OCI-LY1 (cell line): Measurements from ENCODE around the gene AOAH.

Source experiments
- H2AFZ ChIP-seq: fragments of 200-600 bp; sonication (generic), shearing (Covaris generic); 2 replicates; pipeline ENCODE4 v1.6.0; 2014; ENCODE audit warnings: antibody characterized with exemption, mild to moderate bottlenecking, low read length
- H3F3A ChIP-seq: fragments of 200-600 bp; sonication (generic), shearing (Covaris generic); 2 replicates; pipeline ENCODE4 v1.6.0; 2014; ENCODE audit warnings: mild to moderate bottlenecking, antibody characterized with exemption, low read length, moderate library complexity; ENCODE audit not compliant: insufficient read depth
- H3K27ac ChIP-seq: fragments of 200-600 bp; sonication (generic); 2 replicates; pipeline ENCODE4 v1.5.1; 2014; ENCODE audit warnings: low read length, mixed run types, mild to moderate bottlenecking, low read depth; ENCODE audit not compliant: poor library complexity, severe bottlenecking
- H3K27me3 ChIP-seq: fragments of 200-600 bp; sonication (generic); 2 replicates; pipeline ENCODE4 v1.6.0; 2014; ENCODE audit warnings: antibody characterized with exemption, mild to moderate bottlenecking, low read length, moderate library complexity; ENCODE audit not compliant: insufficient read depth
- H3K36me3 ChIP-seq: fragments of 200-600 bp; sonication (generic); 2 replicates; pipeline ENCODE4 v1.6.1; 2014; ENCODE audit warnings: mild to moderate bottlenecking, antibody characterized with exemption, low read length, moderate library complexity, mixed read lengths; ENCODE audit not compliant: insufficient read depth
- H3K4me1 ChIP-seq: fragments of 200-600 bp; sonication (generic); 2 replicates; pipeline ENCODE4 v1.5.1; 2014; ENCODE audit warnings: mild to moderate bottlenecking, low read length, moderate library complexity; ENCODE audit not compliant: insufficient read depth, severe bottlenecking
- H3K4me2 ChIP-seq: fragments of 200-600 bp; sonication (generic), shearing (Covaris generic); 2 replicates; pipeline ENCODE4 v1.6.1; 2014; ENCODE audit warnings: low read length
- H3K4me3 ChIP-seq: fragments of 200-600 bp; sonication (generic); 2 replicates; pipeline ENCODE4 v1.5.1; 2014; ENCODE audit warnings: low read length, low read depth, mild to moderate bottlenecking, mixed read lengths; ENCODE audit not compliant: poor library complexity, severe bottlenecking
- H3K79me2 ChIP-seq: fragments of 200-600 bp; shearing (Covaris generic); 2 replicates; pipeline ENCODE4 v1.6.1; 2016; ENCODE audit warnings: mixed run types, low read length, mixed read lengths; ENCODE audit not compliant: insufficient read depth
- H3K9ac ChIP-seq: fragments of 200-600 bp; sonication (generic), shearing (Covaris generic); 2 replicates; pipeline ENCODE4 v1.6.1; 2014; ENCODE audit warnings: mild to moderate bottlenecking, low read length, mixed read lengths
- H3K9me2 ChIP-seq: fragments of 200-600 bp; sonication (generic), shearing (Covaris generic); 2 replicates; pipeline ENCODE4 v1.6.1; 2014; ENCODE audit warnings: low read depth, mild to moderate bottlenecking, low read length, mixed read lengths
- H3K9me3 ChIP-seq: fragments of 200-600 bp; shearing (Covaris generic); 2 replicates; pipeline ENCODE4 v1.6.1; 2014; ENCODE audit warnings: low read length, mixed read lengths
- H4K20me1 ChIP-seq: fragments of 200-600 bp; sonication (generic), shearing (Covaris generic); 2 replicates; pipeline ENCODE4 v1.6.0; 2016; ENCODE audit warnings: mild to moderate bottlenecking, low read length; ENCODE audit not compliant: insufficient read depth
- CTCF ChIP-seq: fragments of 200-600 bp; sonication (generic), shearing (Covaris generic); IDR thresholded peaks from 2 replicates; pipeline ENCODE4 v1.5.1; 2017; ENCODE audit warnings: mild to moderate bottlenecking, antibody characterized with exemption, low read length, moderate library complexity, mixed read lengths
- EZH2 ChIP-seq: fragments of 200-600 bp; sonication (generic), shearing (Covaris generic); IDR thresholded peaks from 2 replicates; pipeline ENCODE4 v1.8.0; 2017; ENCODE audit warnings: borderline replicate concordance, mixed run types, mild to moderate bottlenecking, antibody characterized with exemption, low read length, moderate library complexity, mixed read lengths

Gene AOAH

DNA sequence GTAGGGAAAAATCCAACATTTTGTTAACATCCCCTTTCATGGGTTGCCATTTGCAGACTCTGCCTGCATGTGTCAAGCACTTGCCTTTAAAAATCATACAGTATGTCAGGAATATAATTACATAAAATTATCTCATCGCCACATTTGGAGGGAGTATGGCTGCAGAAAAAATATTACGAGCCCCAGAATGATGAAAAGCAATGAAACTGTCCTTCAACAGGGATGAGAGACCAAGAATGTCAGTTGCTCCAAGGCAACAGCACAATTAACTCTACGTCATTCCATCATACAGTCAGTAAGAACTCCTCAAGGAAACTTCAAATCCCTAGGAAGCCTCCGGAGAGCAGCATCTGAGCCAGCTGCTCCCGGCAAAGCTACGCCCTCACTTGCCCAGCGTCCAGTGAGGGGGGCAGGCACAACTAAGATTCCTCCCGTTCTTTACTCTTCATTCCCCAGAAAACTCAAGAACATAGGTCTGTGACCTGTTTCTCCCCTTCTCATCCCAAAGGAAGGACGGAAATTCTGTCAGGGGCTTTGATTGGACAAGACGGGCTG is 201.8 kb downstream of the AOAH start:
- H3K9ac ChIP-seq, result no peak overlapping the region
- H3F3A ChIP-seq, result no peaks in the 10 kb centered on the region
- H3K79me2 ChIP-seq, result no peaks in the 10 kb centered on the region
- no peak overlapping the region for H3K4me3 ChIP-seq
- H3K36me3 ChIP-seq, result no peaks in the 10 kb centered on the region
- H3K9me2 ChIP-seq, result no peaks in the 10 kb centered on the region
- no peak for TF ChIP-seq CTCF
- no peak for TF ChIP-seq EZH2
- no peaks in the 10 kb centered on the region for H4K20me1 ChIP-seq
- no peak overlapping the region for H3K27ac ChIP-seq
- H3K9me3 ChIP-seq, result no peaks in the 10 kb centered on the region
- H3K4me1 ChIP-seq, result no peaks in the 10 kb centered on the region
- H3K27me3 ChIP-seq, result no peaks in the 10 kb centered on the region; the same call in 1 of the 2 replicates
- no peak overlapping the region for H2AFZ ChIP-seq
- no peak overlapping the region for H3K4me2 ChIP-seq

DNA sequence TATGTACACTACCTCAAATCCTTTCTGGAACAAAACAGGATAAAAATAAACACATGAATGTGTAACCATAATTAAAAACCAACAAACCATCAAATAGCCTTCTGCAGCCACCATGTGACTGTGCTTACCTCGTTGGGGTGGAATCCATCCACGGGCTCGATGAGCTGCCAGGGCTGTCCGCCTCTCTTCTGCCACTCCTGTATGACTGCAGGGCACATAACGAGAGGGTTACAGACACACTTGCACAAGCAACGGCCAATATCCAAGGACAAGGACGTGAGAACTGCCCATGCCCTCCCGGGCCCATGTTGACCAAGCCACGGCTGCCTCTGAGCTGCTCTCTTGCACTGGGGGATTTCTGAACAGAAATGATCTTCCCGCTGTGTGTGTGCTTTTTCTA is 202.4 kb downstream of the AOAH start:
- H3K27me3 ChIP-seq, result no peaks in the 10 kb centered on the region; the same call in 1 of the 2 replicates

GRCh38 chr7:36521133-36521532 is 203.2 kb downstream of the AOAH start:
- H3K9me2 ChIP-seq, result no peaks in the 10 kb centered on the region
- no peaks in the 10 kb centered on the region for H4K20me1 ChIP-seq
- no peaks in the 10 kb centered on the region for H3K9me3 ChIP-seq
- H3K27me3 ChIP-seq, result no peaks in the 10 kb centered on the region; the same call in 1 of the 2 replicates
- no peak overlapping the region for H3K4me2 ChIP-seq
- H2AFZ ChIP-seq, result no peak overlapping the region
- no peak overlapping the region for H3K9ac ChIP-seq
- H3K27ac ChIP-seq, result no peak overlapping the region
- no peak overlapping the region for H3K4me3 ChIP-seq
- H3K36me3 ChIP-seq, result no peaks in the 10 kb centered on the region
- no peaks in the 10 kb centered on the region for H3K4me1 ChIP-seq
- no peaks in the 10 kb centered on the region for H3F3A ChIP-seq
- no peaks in the 10 kb centered on the region for H3K79me2 ChIP-seq
- TF ChIP-seq EZH2, result no peak
- TF ChIP-seq CTCF, result no peak

More for the DNA sequence above, 202.4 kb downstream of the AOAH start:
- Histone ChIP-seq H3K4me2 (no peak overlapping the region), H3K9ac (no peak overlapping the region), H3K27ac (no peak overlapping the region), H3K4me3 (no peak overlapping the region), H3F3A (no peaks in the 10 kb centered on the region), H3K9me2 (no peaks in the 10 kb centered on the region), H2AFZ (no peak overlapping the region), H4K20me1 (no peaks in the 10 kb centered on the region), H3K4me1 (no peaks in the 10 kb centered on the region), H3K36me3 (no peaks in the 10 kb centered on the region), H3K9me3 (no peaks in the 10 kb centered on the region), H3K79me2 (no peaks in the 10 kb centered on the region)
- TF ChIP-seq EZH2 (no peak), CTCF (no peak)
